ENCODE measurements around the gene ORAI3. TPM values are rescaled to one million over a fixed set of nuclear protein-coding genes. Genes with fewer than 3 reads are reported as not detected.

The ORAI3 gene
- total and polyA plus RNA-seq, 2 of the 13 experiments (the other 11 are each of a cell fraction or from before 2014, with no cell fraction given) = 11.4 to 32.0 TPM

DNA sequence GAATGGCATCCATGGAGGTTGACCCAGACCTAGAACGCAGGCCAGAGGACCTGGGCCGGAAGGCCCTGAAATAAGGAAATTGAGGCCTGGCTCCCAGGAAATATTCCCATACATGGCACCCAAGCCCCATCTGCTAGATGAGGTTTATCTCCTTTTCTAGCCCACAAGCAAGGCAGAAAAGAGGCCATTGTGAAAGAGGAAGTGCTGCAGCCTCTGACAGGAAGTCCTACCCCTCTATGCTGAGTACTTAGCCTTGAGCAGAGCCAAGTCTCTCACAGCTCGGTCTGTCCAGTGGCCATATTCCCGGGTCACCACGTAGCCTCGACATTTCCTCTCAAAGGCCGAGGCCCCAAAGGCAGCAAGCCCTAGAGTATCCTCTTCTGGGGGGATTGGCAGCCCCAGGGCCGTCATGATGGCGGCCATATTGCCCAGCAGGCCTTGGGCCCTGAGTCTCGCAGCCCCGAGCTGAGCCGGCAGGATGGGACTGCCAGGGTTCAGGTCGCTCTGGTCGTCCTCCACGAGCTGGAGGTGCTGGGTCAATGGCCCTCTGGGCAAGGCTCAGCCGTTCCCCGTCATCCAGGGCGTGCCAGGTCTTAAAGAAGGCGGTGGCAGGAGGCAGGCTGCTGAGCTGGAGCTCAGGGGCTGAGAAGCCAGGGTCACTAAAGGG, 44.6 kb upstream of the ORAI3 start (continued):
- TF ChIP-seq, protein P1, sequence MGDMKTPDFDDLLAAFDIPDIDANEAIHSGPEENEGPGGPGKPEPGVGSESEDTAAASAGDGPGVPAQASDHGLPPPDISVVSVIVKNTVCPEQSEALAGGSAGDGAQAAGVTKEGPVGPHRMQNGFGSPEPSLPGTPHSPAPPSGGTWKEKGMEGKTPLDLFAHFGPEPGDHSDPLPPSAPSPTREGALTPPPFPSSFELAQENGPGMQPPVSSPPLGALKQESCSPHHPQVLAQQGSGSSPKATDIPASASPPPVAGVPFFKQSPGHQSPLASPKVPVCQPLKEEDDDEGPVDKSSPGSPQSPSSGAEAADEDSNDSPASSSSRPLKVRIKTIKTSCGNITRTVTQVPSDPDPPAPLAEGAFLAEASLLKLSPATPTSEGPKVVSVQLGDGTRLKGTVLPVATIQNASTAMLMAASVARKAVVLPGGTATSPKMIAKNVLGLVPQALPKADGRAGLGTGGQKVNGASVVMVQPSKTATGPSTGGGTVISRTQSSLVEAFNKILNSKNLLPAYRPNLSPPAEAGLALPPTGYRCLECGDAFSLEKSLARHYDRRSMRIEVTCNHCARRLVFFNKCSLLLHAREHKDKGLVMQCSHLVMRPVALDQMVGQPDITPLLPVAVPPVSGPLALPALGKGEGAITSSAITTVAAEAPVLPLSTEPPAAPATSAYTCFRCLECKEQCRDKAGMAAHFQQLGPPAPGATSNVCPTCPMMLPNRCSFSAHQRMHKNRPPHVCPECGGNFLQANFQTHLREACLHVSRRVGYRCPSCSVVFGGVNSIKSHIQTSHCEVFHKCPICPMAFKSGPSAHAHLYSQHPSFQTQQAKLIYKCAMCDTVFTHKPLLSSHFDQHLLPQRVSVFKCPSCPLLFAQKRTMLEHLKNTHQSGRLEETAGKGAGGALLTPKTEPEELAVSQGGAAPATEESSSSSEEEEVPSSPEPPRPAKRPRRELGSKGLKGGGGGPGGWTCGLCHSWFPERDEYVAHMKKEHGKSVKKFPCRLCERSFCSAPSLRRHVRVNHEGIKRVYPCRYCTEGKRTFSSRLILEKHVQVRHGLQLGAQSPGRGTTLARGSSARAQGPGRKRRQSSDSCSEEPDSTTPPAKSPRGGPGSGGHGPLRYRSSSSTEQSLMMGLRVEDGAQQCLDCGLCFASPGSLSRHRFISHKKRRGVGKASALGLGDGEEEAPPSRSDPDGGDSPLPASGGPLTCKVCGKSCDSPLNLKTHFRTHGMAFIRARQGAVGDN (CRISPR knock-in tag; IDR thresholded peaks at IDR 0.05) = peak; percentile 30; the same call in 1 of the 2 replicates
- peak; percentile 21; the same call in 1 of the 2 replicates for TF ChIP-seq ZNF768 (CRISPR knock-in tag; IDR thresholded peaks at IDR 0.05)
- no peak for TF ChIP-seq TBL1XR1 (IDR thresholded peaks at IDR 0.05; ENCODE audit: borderline replicate concordance, low read length, partially characterized antibody)
- TF ChIP-seq, protein P2, sequence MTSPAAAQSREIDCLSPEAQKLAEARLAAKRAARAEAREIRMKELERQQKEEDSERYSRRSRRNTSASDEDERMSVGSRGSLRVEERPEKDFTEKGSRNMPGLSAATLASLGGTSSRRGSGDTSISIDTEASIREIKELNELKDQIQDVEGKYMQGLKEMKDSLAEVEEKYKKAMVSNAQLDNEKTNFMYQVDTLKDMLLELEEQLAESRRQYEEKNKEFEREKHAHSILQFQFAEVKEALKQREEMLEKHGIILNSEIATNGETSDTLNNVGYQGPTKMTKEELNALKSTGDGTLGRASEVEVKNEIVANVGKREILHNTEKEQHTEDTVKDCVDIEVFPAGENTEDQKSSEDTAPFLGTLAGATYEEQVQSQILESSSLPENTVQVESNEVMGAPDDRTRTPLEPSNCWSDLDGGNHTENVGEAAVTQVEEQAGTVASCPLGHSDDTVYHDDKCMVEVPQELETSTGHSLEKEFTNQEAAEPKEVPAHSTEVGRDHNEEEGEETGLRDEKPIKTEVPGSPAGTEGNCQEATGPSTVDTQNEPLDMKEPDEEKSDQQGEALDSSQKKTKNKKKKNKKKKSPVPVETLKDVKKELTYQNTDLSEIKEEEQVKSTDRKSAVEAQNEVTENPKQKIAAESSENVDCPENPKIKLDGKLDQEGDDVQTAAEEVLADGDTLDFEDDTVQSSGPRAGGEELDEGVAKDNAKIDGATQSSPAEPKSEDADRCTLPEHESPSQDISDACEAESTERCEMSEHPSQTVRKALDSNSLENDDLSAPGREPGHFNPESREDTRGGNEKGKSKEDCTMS (CRISPR knock-in tag; conservative IDR thresholded peaks at IDR 0.05) = no peak
- peak; percentile 41; the same call in 1 of the 2 replicates for TF ChIP-seq PHF20 (CRISPR knock-in tag; IDR thresholded peaks at IDR 0.05)
- TF ChIP-seq FOSL2 (CRISPR knock-in tag; IDR thresholded peaks at IDR 0.05) = no peak
- TF ChIP-seq ZKSCAN5 (CRISPR knock-in tag; IDR thresholded peaks at IDR 0.05) = no peak
- TF ChIP-seq RAD51 (IDR thresholded peaks at IDR 0.05; ENCODE audit: borderline replicate concordance) = no peak
- TF ChIP-seq, protein P3, sequence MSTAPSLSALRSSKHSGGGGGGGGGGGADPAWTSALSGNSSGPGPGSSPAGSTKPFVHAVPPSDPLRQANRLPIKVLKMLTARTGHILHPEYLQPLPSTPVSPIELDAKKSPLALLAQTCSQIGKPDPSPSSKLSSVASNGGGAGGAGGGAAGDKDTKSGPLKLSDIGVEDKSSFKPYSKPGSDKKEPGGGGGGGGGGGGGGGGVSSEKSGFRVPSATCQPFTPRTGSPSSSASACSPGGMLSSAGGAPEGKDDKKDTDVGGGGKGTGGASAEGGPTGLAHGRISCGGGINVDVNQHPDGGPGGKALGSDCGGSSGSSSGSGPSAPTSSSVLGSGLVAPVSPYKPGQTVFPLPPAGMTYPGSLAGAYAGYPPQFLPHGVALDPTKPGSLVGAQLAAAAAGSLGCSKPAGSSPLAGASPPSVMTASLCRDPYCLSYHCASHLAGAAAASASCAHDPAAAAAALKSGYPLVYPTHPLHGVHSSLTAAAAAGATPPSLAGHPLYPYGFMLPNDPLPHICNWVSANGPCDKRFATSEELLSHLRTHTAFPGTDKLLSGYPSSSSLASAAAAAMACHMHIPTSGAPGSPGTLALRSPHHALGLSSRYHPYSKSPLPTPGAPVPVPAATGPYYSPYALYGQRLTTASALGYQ (CRISPR knock-in tag; IDR thresholded peaks at IDR 0.05) = no peak
- TF ChIP-seq, protein P4, sequence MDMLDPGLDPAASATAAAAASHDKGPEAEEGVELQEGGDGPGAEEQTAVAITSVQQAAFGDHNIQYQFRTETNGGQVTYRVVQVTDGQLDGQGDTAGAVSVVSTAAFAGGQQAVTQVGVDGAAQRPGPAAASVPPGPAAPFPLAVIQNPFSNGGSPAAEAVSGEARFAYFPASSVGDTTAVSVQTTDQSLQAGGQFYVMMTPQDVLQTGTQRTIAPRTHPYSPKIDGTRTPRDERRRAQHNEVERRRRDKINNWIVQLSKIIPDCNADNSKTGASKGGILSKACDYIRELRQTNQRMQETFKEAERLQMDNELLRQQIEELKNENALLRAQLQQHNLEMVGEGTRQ (IDR thresholded peaks at IDR 0.05; ENCODE audit: low read depth, low read length) = no peak
- TF ChIP-seq, protein P4 (CRISPR knock-in tag; IDR thresholded peaks at IDR 0.05; ENCODE audit: borderline replicate concordance) = no peak
- TF ChIP-seq, protein P5, sequence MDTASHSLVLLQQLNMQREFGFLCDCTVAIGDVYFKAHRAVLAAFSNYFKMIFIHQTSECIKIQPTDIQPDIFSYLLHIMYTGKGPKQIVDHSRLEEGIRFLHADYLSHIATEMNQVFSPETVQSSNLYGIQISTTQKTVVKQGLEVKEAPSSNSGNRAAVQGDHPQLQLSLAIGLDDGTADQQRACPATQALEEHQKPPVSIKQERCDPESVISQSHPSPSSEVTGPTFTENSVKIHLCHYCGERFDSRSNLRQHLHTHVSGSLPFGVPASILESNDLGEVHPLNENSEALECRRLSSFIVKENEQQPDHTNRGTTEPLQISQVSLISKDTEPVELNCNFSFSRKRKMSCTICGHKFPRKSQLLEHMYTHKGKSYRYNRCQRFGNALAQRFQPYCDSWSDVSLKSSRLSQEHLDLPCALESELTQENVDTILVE (CRISPR knock-in tag; IDR thresholded peaks at IDR 0.05) = no peak
- TF ChIP-seq TOE1 (CRISPR knock-in tag; IDR thresholded peaks at IDR 0.05) = no peak
- TF ChIP-seq ZNF614 (CRISPR knock-in tag; IDR thresholded peaks at IDR 0.05; ENCODE audit: borderline replicate concordance) = no peak
- no peak for TF ChIP-seq HNRNPL (IDR thresholded peaks at IDR 0.05; ENCODE audit: low read depth, low read length)
- no peak for TF ChIP-seq ZNF589 (CRISPR knock-in tag; conservative IDR thresholded peaks at IDR 0.05)
- no peak for TF ChIP-seq NFIB (CRISPR knock-in tag; IDR thresholded peaks at IDR 0.05; ENCODE audit: borderline replicate concordance)
- TF ChIP-seq XBP1 (CRISPR knock-in tag; IDR thresholded peaks at IDR 0.05) = no peak
